GM21723 (cell line): Measurements from ENCODE around the gene PRKAR2B.
"Not testable (repeated sequence)": the region's sequence is repeated elsewhere in the genome, so short reads cannot be mapped to it uniquely, and the experiment has no call there.

Experiments
- ATAC-seq: cut with Tn5 transposase; IDR thresholded peaks from one replicate; pipeline ENCODE4 v1.9.1; 2021; ENCODE audit warnings: mild to moderate bottlenecking, moderate library complexity; ENCODE audit not compliant: unreplicated experiment

PRKAR2B gene

GRCh38 chr7:107076781-107077698 lies 32.5 kb downstream of the PRKAR2B start:
- ATAC-seq: no peak

DNA sequence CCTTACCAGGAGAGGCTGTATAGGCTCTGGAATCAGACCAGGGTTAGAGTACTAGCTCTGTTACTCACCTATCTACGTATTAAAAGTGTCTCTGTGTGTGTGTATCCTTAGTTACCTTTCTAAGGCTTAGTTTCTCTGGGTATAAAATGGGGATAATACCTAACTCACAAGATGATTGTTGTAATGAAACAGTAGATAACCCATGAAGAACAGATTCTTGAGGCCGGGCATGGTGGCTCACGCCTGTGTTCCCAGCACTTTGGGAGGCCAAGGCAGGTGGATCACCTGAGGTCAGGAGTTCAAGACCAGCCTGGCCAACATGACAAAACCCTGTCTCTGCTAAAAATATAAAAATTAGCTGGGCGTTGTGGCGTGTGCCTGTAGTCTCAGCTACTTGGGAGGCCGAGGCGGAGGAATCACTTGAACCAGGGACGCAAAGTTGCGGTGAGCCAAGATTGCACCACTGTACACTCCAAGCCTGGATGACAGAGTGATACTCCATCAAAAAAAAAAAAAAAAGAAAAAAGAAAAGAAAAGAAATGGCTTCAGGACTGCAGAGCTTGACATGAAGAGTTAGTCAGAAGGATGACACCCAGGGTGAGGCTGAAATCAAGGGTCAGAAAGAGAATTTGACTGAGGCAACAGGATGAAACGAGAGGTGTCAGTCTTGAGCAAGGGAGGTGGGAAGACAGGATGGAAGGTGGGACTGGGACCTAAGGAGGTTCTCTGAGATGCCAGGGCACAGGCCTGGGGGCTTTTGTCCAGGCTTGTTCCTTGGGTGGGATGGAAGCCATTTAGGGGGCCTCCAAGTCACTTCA lies 33.4 kb downstream of the PRKAR2B start:
- no peak for ATAC-seq

DNA sequence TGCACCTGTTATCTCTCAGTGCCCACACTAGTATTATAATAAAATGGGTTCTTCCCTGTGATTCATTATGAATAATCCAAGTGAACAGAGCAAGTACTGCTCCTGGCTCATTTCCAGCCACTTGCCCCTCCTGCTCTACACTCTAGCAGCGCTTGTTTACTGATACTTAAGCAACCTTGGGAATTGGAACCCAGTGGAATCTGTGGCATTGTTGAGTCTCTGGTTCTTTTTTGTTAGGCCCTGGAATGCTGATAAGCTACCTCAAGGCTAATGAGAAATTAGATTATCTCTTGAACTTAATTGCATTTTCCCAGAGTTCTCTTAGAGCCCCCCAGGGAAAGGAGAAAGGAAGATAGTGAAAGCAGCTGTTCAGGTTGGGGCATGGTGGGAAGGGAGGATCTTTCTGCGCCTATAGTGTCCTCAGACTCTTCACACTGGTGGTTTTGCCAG lies 34.0 kb downstream of the PRKAR2B start:
- no peak for ATAC-seq

DNA sequence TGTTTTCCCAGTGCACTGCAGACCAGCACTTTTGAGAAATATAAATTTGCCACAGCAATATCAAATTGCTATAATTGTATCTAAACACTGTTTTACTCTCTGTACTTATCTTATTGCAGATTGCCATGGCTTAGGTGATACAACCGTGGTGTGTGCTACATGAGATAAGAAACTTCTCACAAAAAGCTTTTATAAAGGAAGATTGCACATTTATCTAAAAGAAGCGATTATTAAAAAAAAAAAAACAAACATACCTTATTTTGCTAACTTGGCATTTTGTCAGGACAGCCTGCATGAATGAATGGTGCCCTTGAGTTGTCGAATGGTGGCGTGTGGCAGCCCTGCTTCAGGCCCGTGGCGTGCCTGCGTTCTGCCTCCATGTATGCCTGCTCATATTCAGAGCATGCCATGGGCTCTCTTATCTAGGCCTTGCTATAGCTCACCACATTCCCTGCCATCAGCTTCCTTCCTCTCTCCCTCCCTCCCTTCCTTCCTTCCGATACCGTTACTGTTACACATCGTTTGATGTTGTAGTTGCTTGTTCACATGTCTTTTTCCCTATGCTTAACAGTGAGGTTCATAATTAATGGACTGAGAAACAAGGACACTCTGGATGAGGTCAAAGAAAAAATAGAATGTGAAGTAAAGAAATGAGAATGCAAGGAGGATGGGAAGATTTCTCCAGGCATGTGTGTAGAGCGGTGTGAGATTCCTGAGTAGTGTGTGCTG lies 34.9 kb downstream of the PRKAR2B start:
- no peak for ATAC-seq

DNA sequence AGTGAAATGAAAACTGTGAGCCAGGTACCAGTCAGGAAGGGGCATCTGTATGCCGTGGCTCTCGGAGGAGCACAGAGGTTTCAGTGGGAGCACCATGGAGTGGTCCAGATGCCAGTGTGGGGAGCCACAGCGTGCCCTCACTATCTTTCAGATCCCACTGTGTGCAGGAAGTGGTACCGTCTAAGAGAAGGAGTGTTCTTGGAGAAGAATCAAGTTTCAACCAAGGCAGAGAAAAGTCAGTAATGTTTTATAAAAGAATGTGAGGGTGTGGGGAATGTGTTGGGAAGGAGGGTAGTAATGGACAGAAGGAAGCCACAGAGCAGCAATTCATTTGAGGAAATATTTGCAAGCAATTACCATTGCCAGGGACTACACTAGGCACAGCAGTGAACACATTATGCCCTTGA lies 35.6 kb downstream of the PRKAR2B start:
- no peak for ATAC-seq

DNA sequence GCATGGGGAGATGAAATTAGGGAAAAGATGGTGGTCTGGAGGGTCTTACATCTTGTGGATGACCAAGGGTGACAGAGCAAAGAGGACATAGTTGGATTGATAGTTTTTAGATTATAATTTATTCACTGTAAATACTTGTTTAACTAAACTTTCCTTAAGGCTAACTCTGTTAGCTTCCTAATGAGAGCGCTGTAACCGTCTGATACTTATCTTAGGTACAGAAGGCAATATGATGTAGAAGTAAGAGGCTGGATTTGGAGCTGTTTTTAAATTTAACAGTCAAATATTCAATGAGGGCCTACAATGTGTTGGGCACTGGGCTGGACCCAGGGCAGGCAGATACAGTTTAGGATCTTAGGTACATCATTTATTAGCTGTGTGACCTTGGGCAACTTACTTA lies 36.0 kb downstream of the PRKAR2B start:
- no peak for ATAC-seq

DNA sequence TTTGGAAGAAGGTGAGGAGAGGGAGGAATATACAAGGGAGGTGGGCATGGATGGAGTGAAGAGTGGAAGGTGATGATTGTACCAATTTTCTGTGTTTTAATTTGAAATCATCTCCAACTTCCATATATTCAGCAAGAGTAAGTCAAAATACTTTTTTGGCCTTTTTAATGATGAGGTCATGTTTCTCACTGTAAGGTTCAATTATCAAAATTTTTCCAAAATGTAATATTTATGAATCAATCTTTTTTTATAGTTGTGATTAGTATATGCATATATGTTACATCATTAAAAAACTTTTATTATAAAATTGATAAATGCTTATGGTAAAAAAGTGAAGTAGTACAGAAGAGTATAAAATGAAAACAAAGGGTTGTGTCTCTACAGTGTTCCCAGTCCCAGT lies 40.7 kb downstream of the PRKAR2B start:
- ATAC-seq: no peak

- no peak for ATAC-seq
Measured at GRCh38 chr7:107089627-107090026, 45.1 kb downstream of the PRKAR2B start.

GRCh38 chr7:107090457-107090856 lies 46.0 kb downstream of the PRKAR2B start:
- ATAC-seq: no peak

DNA sequence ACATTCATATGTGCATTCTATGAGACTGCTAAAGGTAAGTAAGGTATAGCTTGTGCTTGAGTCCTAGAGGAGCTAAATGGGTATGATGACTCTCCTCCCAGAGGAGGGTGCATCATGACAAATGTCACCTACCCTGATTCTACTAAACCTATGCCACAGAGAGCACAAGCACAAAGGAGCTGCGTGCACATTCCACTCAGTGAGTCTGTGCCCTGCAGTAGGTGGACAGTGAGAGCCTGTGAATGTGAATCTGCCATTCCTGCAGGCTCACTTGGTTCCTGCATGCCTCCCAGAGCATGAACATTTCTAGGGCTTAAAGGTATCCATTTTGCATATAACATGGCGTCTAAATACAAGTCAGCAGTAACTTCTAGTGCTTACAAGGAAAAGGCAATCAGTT lies 46.8 kb downstream of the PRKAR2B start:
- no peak for ATAC-seq

GRCh38 chr7:107093671-107094070 lies 49.2 kb downstream of the PRKAR2B start:
- ATAC-seq: not testable (repeated sequence)

GRCh38 chr7:107099154-107099553 lies 54.6 kb downstream of the PRKAR2B start:
- ATAC-seq: not testable (repeated sequence)

GRCh38 chr7:107100824-107101223 lies 56.3 kb downstream of the PRKAR2B start:
- no peak for ATAC-seq

- ATAC-seq: no peak
Measured at GRCh38 chr7:107103369-107103768, 58.9 kb downstream of the PRKAR2B start.

DNA sequence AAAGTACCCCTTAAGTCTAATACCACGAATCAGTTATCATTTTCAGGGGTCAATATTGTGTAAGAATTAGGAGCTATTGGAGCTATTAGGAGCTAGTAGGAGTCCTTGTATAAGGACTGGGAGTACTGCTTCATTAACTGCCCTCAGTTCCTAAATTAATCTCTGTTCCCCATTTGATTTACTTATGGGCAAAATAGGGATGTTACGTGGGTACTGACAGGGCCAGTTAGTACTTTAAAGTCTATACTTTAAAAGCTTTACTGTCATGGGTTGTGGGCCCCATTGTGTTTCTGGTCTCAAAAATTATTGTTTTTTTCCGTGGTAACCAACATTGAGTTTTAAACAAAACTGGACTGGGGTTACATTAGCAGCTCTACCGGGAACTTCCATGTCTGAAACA lies 60.3 kb downstream of the PRKAR2B start:
- ATAC-seq: no peak

DNA sequence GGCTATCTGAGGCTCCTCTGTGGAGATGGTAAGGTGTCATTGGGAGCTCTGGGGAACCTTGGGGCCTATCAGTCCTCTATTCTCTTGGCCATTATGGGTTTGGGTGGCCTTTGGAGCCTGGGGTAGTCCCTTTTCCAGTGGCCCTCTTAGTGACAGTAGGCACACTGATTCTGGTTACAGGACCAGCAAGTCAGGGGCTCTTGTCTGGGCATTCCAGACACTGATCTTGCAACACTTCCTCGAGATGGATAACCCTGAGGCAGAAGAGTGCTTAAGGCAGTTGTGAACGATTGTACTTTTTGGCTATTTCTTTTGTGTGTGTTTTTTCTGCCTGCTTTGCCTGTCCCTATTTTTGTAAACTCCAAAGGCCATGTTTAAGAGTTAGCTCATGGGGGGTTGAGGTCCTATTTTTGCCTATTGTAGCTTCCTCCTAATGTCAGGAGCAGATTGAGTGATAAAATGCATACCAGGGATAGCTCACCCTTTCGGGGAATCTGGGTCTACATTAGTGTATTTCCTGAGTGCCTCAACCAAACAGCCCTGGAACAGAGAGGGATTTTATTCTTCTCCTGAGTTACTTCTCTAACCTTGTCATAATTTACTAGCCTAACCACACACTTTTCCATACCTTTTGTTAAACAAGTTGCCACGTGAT lies 61.2 kb downstream of the PRKAR2B start:
- no peak for ATAC-seq

DNA sequence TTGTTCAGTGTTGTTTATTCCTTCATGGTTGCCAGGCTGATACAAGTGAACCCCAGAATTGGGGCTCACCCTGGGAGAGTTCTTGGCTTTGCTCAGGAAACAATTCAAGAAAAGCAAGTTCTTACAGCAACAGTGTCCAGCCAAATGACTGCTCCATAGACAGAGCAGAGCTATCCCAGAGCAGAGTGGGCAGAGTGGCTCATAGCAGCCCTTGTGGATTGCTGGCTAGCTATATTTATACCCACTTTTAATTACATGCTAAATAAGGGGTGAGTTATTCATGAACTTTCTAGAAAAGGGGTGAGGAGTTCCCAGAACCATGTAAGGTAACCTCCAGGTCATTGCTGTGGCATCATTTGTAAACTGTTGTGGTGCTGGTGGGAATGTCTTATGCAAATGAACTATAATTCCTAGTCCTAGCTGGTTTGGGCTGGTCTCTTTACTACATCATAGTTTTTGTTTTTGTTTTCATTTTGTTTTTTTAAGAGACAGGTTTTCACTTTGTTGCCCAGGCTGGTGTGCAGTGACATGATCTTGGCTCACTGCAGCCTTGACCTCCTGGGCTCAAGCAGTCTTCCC lies 64.4 kb downstream of the PRKAR2B start:
- no peak for ATAC-seq

DNA sequence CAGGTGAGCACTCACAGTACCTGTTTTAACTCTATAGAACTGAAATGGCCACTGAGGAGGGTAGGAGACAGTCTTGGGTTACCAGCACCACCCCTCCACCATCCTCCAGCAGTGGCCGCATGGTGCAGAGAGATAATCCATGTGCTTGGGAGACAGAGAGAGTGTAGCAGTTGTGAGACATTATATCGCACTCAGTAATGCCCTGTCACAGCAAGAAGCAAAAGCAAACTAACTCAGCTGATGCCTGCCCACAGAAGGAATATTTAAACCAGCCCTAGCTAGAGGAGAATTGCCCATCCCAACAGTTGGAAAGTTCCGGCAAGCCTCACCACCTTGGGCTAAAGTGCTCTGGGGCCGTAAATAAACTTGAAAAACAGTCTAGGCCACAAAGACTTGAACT lies 65.5 kb downstream of the PRKAR2B start:
- no peak for ATAC-seq

GRCh38 chr7:107111196-107111595 lies 66.7 kb downstream of the PRKAR2B start:
- ATAC-seq: no peak

- no peak for ATAC-seq
Measured at GRCh38 chr7:107113866-107114265, 69.4 kb downstream of the PRKAR2B start.
